Renal cortex interstitium (tissue), 15 donors: Measurements from ENCODE around the gene LRRC37A3. TPM values are rescaled to one million over a fixed set of nuclear protein-coding genes. Genes with fewer than 3 reads are reported as not detected.
"Not testable (repeated sequence)": the region's sequence is repeated elsewhere in the genome, so short reads cannot be mapped to it uniquely, and the experiment has no call there.

Source experiments
- DNase-seq, 11 donors: peaks; one replicate each; pipeline ENCODE4 v3.0.0-alpha.2; 2013; ENCODE audit warnings: low read depth in 9 of 11, low spot score in 4 of 11; ENCODE audit errors: extremely low read depth in 1 of 11
- long read RNA-seq, 16 experiments: transcript quantifications; one replicate each; lab custom pipeline, GENCODE V29; 2026
- polyA plus RNA-seq, 3 donors: library from polyadenylated mRNA; unstranded; fragments of 120-200 nt; gene quantifications; one replicate each; pipeline ENCODE4 v1.2.1, GENCODE V29; 2013; ENCODE audit not compliant: insufficient read length in 3 of 3

Gene LRRC37A3
- 10 to 100 TPM; 25.3 to 42.1 (median 25.6) TPM for polyA plus RNA-seq
- long read RNA-seq, donor 1: 0 reads
- long read RNA-seq, donor 2: 0 reads
- long read RNA-seq, donor 3: 0 reads
- long read RNA-seq, donor 4, partial matches to known transcripts: 6 of 7 reads
- long read RNA-seq, donor 4, other reads (novel, unspliced or antisense): 0 of 7 reads
- long read RNA-seq, donor 5: 0 reads
- long read RNA-seq, donor 6, partial matches to known transcripts: 9 of 9 reads
- long read RNA-seq, donor 6, other reads (novel, unspliced or antisense): 0 of 9 reads
- long read RNA-seq, donor 7, full-length matches to known transcripts: 2 of 2 reads
- long read RNA-seq, donor 7, partial matches to known transcripts: 0 of 2 reads
- long read RNA-seq, donor 7, other reads (novel, unspliced or antisense): 0 of 2 reads
- long read RNA-seq, donor 8: 0 reads
- long read RNA-seq, donor 9, full-length matches to known transcripts: 1 of 1 reads
- long read RNA-seq, donor 9, partial matches to known transcripts: 0 of 1 reads
- long read RNA-seq, donor 9, other reads (novel, unspliced or antisense): 0 of 1 reads
- long read RNA-seq, donor 10, partial matches to known transcripts: 0 of 1 reads
- long read RNA-seq, donor 10, other reads (novel, unspliced or antisense): 0 of 1 reads
- long read RNA-seq, donor 11: 0 reads
- long read RNA-seq, donor 12: 0 reads
- long read RNA-seq, donor 13: 0 reads
- long read RNA-seq, donor 14: 0 reads
- long read RNA-seq, donor 15: 0 reads
- long read RNA-seq, donor 16, partial matches to known transcripts: 18 of 19 reads
- long read RNA-seq, donor 16, other reads (novel, unspliced or antisense): 0 of 19 reads

DNA sequence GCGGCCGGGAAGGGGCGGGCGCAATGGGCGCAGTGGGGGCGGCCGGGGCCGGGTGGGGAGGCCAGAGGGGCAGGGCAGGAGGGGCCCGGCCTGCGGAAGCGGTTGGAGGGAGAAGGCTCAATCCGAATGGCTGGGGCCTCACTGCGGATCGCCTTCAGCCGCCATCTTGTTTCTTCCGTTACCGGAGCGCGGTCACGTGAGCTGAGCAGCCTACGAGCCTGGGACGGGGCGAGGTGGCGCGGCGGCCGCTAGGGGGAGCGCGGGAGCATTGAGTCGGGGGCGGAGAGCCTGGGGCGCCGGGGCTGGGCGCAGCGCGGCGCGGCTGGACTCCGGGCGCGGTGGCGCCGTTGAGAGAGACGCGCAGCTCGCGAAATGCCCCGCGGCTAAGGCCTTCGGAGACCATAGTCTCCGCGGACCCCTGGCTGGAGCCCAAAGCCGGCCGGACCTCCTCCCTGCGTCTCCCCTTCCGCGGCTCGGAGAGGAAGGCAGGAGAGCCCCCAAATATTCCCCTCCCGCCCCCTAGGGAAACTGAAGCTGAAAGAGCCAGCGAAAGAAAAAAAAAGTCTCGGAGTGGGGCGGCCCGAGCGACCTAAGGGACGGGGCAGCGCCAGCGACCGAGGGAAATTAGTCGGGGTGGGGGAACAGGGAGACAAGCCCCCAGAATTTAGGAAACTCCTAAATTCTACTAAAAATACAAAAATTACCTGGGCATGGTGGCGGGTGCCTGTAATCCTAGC lies at the start of gene LRRC37A3:
Gene LRRC37A3, minus strand, starts transcription at position 190 of the 737 bp plus-strand sequence. CDS start 22,221 bp downstream, outside the sequence.
- peak; percentile 75 to 99 (median 90) for DNase-seq

DNA sequence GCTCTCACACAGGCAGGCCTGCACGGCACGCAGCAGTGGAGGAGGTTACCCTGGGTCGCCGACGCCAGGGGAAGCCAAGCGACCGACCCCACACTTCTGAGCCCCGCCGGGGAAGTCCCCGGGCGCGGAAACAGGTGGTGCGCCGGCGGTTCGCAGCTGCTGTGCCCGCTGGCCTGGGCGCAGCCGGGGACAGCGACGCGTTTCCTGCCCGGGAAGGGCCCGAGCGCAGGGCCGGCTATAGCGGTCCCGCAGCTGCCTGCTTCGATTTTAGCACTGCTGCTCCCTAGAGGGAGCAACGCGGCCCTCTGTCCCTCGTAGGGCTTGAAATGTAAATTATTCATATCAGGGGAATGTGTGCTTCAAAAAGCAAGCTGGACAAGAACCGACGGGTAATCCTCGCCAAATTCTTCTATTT lies 46.6 kb upstream of the LRRC37A3 start:
- DNase-seq: peak in 2 of 11 donors; percentile 32 to 44

DNA sequence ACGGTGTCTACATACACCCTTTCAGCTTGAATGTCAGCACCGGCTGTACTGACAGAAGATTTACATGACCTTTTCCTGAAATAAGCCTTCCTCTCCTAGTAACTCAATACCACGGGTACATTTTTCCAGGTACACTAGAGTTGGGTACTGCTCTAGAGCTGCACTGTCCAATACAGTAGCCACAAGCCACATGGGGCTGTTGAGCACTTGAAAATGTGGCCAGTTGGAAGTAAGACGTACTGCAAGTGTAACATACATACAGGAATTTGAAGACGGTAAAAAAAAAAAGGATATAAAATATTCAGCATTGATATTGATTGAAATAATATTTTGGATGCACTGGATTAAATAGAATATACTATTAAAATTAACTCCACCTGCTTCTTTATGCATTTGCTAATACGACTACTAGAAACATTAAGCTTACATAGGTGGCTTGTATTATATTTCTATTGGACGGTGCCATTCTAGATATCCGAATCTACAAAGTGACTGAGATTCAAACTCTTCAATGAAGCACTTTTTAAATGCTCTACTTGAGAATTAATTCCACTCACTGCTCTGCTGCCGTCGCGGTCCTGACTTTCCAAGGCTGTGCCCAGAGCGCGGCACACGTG lies 46.1 kb upstream of the LRRC37A3 start:
- DNase-seq: not testable (repeated sequence)

DNA sequence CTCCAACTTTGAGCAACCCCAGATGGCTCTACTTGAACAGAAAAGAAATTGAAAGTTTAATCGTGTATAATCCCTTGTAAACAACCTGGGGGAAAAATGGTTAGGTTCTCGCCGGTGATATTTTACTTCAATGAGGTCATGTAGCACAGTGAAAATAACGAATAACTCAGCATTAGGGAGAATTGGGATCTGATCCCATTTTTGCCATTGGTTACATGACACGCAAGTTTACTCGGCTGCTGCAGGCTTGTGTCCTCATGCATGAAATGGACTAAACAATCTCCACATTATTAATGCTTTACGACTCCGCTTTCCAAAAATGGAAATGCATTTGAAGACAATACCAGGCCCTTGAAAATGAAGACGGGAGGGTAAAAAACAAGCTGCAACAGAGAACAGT lies 45.5 kb upstream of the LRRC37A3 start:
- DNase-seq: no peak

DNA sequence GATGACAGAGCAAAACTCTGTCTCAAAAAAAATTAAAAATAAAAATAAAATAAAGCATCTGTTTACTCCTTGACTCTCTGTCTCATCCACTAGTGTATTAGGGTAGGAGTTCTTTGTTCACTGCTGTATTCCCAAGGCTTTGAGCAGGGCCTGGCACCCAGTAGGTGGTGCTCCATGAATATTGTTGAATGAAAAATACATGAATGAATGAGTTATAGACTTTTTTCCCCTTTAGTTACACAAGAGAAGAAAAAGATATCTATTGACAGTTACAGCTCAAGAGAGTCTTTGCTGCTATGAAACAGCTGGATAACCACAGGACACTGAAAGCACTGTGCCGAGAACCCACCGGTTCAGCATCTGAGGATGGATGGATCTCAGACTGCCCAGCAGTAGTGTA lies 44.5 kb upstream of the LRRC37A3 start:
- DNase-seq: not testable (repeated sequence)

DNA sequence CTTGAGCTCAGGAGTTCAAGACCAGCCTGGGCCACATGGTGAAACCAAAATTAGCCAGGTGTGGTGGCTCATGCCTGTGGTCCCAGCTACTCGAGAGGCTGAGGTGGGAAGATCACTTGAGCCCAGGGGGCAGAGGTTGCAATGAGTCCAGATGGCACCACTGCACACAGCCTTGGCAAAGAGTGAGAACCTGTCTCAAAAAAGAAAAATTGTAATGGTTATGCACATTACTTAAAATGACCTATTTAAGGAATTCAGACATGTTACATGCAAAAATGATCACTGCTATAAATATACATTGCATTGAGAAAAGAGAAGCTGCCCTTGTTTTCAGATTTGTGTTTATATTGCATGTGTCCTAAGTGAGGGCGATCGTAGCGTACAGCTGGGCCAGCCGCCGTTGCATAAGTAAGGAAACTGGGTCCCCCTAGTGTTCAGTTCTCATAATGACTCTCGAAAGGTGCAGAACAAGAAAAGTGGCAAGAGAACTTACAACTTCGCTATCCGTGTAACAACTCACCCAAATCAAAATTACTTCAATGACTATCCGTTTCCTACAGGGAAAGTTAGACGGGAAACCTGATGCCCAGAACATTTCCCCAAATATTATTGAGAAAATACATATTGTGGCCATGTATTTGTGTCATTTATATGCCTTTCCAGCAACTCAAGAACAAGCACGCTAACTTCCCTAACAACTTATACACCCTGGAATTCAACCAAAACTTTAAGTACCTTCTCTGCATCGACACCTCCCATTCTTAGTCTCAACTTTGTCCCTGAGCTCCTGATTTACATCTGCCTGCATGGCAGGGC lies 42.5 kb upstream of the LRRC37A3 start:
- peak in 4 of 11 donors; percentile 52 to 73 (median 66) for DNase-seq

DNA sequence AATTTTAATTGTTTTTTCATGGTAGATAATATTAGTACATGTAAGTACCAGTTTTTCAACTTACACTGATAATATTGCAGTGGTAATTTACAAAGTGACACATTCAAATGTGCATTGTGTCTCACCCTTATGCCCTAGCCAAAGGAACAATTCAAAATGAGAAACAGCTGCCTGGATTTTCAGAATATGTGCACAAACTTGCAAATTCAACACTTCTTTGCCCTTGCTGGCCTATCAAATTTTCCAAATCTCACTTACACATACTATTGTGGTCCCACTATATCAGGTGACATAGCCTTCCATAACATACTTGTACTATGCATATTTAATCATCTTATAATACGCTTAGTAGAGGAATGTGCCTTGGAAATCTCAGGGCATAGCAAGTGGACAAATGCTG lies 32.6 kb upstream of the LRRC37A3 start:
- no peak for DNase-seq

DNA sequence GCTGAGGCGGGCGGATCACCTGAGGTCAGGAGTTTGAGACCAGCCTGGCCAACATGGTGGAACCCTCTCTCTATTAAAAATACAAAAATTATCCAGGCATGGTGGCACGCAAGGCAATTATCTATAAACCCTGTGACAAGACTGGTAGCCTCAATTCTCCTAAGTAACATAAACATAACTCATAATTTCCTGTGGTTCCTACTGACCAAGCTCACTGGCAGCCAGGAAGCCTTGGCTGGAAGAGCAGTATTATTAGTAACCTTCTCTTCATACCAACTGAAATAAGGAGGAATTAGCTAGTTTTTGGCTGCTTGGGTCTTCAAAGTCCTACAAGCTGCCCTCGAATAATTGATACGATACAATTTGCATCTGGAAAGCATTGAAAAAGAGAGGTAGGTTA lies 31.6 kb upstream of the LRRC37A3 start:
- DNase-seq: no peak

DNA sequence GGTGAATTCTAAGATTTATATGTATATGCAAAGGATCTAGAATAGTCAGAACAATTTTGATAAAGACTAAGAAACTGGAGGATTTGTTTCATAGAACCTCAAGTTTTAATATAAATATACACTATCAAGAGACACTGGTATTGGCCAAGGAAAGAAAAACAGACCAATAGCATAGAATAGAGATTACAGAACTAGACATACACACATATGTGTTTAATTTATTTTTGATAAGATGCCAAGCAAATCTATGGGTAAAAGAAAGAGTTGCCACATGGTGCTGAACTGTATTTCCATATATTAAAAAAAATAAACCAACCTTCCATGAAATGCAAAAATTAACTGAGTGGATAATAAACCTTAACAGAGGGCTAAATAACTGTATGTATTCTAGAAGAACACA lies 27.9 kb upstream of the LRRC37A3 start:
- DNase-seq: no peak

DNA sequence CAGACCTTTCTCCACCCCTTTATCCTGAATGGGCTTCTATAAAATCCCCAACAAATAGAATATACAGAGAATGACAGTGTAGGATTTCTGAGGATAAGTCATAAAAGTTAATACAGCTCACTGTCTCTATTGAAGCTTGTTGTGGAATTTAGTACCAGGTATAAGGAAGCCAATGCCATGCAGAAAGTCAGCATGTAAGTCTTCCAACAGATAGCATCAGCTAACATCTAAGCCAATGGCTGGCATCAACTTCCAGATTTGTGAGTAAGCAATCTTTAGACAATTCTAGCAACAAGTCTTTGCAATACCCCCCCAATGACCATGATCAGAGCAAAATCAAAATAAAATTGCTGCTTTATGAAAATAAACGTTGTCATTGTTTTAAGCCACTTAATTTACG lies 22.5 kb upstream of the LRRC37A3 start:
- no peak for DNase-seq

DNA sequence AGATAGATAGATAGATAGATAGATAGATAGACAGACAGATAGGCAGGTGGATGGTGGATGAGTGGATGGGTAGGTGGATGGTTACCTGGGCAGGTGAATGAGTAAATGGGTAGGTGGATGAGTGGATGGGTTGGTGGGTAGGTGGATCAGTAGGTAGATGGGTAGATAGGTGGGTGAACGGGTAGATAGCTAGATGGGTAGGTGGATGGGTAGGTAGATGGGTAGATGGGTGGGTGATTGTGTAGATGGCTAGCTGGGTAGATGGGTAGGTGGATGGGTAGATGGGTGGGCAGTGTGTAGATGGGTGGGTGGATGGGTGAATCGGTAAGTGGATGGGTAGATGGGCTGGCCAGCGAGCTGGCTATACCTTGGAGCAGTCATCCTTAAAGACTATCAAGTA lies 21.8 kb upstream of the LRRC37A3 start:
- no peak for DNase-seq

DNA sequence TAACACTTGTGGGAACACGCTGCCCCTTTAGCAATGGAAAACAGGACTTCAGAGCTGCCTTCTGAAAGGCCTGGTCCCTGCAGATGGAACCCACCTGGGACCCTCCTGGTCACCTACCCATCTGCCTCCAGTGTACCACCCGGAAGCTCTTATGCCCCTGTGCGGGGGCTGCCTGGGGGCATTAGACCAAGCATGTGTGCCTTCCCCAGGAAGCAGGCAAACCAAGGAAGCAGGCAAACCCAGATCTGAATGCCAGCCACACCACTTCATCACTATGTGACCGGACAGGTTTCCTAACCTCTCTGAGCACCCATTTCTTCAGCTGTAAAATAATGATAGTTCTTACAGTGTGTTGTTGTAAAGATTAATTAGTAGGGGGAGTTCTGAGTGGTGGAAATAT lies 20.8 kb upstream of the LRRC37A3 start:
- no peak for DNase-seq

DNA sequence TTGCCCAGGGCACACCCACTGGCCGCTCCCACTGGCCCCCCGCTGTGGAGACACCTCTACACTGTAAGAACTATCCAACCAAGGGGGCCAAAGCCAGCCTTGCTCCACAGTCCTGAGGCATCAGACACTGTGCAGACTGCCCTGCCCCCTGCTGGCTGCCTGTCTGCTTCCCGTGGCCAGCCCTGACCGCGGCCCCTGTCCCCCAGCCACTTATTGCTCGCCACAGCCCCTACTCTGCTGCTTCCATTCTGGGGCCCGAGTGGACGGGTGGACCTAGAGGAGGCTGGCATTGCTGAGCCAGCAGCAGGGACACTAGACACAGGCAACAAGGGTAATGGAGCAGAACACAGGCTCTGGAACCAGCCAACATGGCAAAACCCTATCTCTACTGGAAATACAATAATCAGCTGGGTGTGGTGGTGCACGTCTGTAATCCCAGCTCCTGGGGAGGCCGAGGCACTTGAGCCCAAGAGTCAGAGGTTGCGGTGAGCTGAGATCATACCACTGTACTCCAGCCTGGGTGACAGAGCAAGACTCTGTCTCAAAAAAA lies 19.7 kb upstream of the LRRC37A3 start:
- DNase-seq: no peak

DNA sequence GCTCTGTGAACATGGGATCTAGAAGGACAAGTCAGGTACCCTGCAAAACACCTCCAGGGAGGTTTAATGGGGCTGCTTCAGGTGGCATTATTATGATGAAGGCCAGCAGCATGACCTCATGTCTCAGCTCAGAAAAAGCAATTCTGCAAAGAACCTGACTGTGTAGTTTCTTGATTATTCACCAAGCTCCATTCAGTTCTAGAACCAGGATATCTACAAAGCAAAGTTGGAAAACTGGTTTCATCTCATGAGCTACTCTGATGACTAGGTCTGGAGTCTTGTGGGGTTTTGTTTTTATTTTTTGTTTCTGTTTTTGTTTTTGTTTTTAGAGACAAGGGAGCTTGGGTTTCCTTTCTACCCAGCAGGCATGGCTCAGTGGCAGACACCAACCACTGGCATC lies 19.0 kb upstream of the LRRC37A3 start:
- no peak for DNase-seq

DNA sequence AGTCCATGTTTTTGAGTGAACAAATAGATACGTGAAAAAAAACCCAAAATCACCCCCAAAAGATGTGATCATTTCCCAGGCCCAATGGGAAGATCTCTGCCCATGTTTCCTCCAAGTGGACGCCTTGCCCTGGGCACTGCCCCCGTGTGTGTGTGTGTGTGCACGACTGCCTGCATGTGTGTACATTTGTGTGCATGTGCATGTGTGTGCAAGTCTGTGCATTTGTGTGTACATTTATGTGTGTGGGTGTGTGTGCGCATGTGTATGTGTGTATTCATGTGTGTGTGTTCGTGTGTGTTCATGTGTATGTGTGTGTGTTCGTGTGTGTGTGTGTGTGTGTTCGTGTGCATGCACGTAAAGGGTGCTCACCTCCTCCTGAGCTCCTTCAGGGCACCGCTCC lies 16.8 kb upstream of the LRRC37A3 start:
- no peak for DNase-seq

DNA sequence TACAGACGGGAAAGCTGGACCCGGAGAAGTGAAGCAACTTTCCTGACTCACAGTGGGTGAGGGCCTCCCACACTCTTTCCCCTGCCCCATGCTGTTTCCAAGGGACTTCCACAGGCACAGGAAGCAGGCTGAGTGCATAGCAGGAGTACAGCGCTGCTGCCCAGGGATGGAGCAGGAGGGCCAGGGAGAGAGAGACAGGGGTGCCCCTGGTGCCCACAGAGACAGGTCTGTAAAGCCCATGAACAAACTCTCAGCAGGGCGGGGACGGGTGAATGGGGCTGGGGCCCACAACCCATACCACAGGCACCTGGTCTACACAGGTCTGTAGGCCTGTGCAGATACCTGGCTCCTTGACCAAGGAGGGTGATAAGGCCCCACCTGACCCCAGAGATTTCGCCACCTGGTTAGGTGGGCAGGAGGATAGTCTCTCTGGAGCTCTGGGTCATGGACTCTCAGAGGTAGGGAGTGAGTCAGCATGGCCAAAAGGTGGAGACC lies 15.1 kb upstream of the LRRC37A3 start:
- DNase-seq: not testable (repeated sequence)

DNA sequence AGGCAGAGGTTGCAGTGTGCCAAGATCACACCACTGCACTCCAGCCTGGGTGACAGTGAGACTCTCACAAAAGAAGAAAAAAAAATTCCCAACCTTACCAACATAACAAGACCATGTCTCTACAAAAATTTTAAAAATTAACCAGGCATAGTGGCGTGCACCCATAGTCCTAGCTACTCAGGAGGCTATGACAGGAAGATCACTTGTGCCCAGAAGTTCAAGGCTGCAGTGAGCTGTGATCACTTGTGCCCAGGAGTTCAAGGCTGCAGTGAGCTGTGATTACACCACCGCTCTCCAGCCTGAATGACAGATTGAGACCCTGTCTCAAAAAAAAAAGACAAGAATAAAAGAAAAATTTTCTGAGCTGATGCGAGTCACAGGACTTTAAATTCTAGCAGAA lies 13.6 kb upstream of the LRRC37A3 start:
- not testable (repeated sequence) for DNase-seq

DNA sequence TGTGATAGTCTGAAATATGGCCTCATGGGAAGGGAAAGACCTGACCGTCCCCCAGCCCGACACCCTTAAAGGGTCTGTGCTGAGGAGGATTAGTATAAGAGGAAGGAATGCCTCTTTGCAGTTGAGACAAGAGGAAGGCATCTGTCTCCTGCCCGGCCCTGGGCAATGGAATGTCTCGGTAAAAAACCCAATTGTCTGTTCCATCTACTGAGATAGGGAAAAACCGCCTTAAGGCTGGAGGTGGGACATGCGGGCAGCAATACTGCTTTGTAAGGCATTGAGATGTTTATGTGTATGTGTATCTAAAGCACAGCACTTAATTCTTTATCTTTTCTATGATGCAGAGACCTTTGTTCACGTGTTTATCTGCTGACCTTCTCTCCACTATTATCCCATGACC lies 11.1 kb upstream of the LRRC37A3 start:
- DNase-seq: not testable (repeated sequence)
